ENCODE results near the gene MYH4.

Gene MYH4

GRCh38 chr17:10428781-10429180, 40.6 kb downstream of the MYH4 start:
- H3K79me1 ChIP-seq (replicated peaks; ENCODE audit: low read length, poor library complexity, severe bottlenecking): no peaks in the 10 kb centered on the region
- H2BK120ac ChIP-seq (ENCODE audit: low read depth, low read length): no peak overlapping the region
- H4K8ac ChIP-seq (ENCODE audit: low read length): no peak overlapping the region
- no peak overlapping the region for H3K18ac ChIP-seq (ENCODE audit: low read depth in 1 of 2, low read length in 2 of 2)
- no peak overlapping the region for H3K4me3 ChIP-seq (ENCODE audit: insufficient read depth in 1 of 2, low read depth in 1 of 2, low read length in 2 of 2)
- no peak overlapping the region for H2AK5ac ChIP-seq (ENCODE audit: low read length, severe bottlenecking)
- H3K4me1 ChIP-seq (ENCODE audit: control insufficient read depth, insufficient read depth, low read depth, low read length): no peaks in the 10 kb centered on the region
- H3K27ac ChIP-seq (ENCODE audit: low read length, poor library complexity, severe bottlenecking): no peak overlapping the region
- H3K14ac ChIP-seq (ENCODE audit: low read length in 2 of 2): no peak overlapping the region
- no peak overlapping the region for H4K91ac ChIP-seq (ENCODE audit: low read length)
- no peak overlapping the region for H3K4ac ChIP-seq (ENCODE audit: low read depth in 1 of 2, low read length in 2 of 2)
- H2BK15ac ChIP-seq (ENCODE audit: low read depth, poor library complexity, severe bottlenecking): no peak overlapping the region
- H2BK5ac ChIP-seq (ENCODE audit: low read depth, low read length, poor library complexity, severe bottlenecking): no peak overlapping the region
- H3K27me3 ChIP-seq (ENCODE audit: control insufficient read depth in 1 of 2, insufficient read depth in 1 of 2, low read length in 2 of 2): no peaks in the 10 kb centered on the region
- no peak overlapping the region for H2AFZ ChIP-seq (ENCODE audit: low read depth, low read length)
- no peaks in the 10 kb centered on the region for H3K36me3 ChIP-seq (ENCODE audit: control insufficient read depth in 1 of 2, insufficient read depth in 2 of 2, low read depth in 1 of 2, low read length in 2 of 2)
- H3K9ac ChIP-seq (ENCODE audit: low read length): no peak overlapping the region
- H3K4me2 ChIP-seq (ENCODE audit: low read length, poor library complexity, severe bottlenecking): no peak overlapping the region
- H2BK12ac ChIP-seq (ENCODE audit: low read length in 2 of 2): no peak overlapping the region
- H3K9me3 ChIP-seq (ENCODE audit: control insufficient read depth, low read length): peaks cover 26% of the 10 kb centered on the region
- DNase-seq: no peak
- WGBS: 71% methylated on average over 1 of the region's 2 CpGs
- no peak overlapping the region for H3K23ac ChIP-seq (ENCODE audit: low read length in 2 of 2)

DNA sequence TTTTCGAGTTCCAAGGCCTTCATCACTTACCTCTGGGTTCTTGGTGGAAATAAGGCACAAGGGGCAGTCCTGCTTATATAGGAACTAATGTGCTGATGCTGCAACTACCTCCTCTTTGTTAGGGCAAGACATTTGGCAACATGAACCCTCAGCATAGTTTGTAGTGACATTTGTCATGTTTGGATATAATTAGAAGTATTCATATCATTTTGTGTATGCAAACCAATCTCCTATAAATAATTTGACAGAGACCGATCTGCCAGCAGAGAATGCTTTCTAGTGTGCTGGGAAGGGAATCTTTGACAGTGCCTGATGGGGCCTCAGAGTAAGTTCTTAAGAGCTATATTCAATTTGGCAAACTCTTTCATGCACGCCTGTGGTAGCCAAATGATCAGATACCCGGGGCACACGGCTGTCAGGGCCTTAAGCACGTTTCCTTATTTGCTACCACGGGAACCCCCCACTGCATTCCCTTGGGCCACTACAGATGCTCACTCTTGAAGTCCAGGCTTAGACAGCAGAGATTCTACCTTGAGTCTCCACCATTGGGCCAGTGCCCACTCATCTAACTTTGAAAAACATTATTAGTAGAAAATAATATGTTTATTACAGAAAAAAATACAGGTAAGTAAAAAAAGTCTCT, 47.3 kb downstream of the MYH4 start, which contains the start of gene MYH8:
Gene MYH8, minus strand, starts transcription at position 51 of the 643 bp plus-strand sequence. CDS start 1,723 bp downstream, outside the sequence.
- Histone ChIP-seq H3K4me1 (ENCODE audit: control insufficient read depth, insufficient read depth, low read depth, low read length) (no peaks in the 10 kb centered on the region), H3K79me1 (replicated peaks; ENCODE audit: low read length, poor library complexity, severe bottlenecking) (no peaks in the 10 kb centered on the region), H2BK5ac (ENCODE audit: low read depth, low read length, poor library complexity, severe bottlenecking) (no peak within 1 kb of the TSS), H3K18ac (ENCODE audit: low read depth in 1 of 2, low read length in 2 of 2) (no peak within 1 kb of the TSS), H3K9me3 (ENCODE audit: control insufficient read depth, low read length) (no peaks in the 10 kb centered on the region), H4K91ac (ENCODE audit: low read length) (no peak within 1 kb of the TSS), H3K27ac (ENCODE audit: low read length, poor library complexity, severe bottlenecking) (no peak within 1 kb of the TSS), H3K14ac (ENCODE audit: low read length in 2 of 2) (no peak within 1 kb of the TSS), H2AFZ (ENCODE audit: low read depth, low read length) (no peak within 1 kb of the TSS), H3K4me3 (ENCODE audit: insufficient read depth in 1 of 2, low read depth in 1 of 2, low read length in 2 of 2) (no peak within 1 kb of the TSS), H3K4ac (ENCODE audit: low read depth in 1 of 2, low read length in 2 of 2) (no peak within 1 kb of the TSS), H2AK5ac (ENCODE audit: low read length, severe bottlenecking) (no peak within 1 kb of the TSS), H3K4me2 (ENCODE audit: low read length, poor library complexity, severe bottlenecking) (no peak within 1 kb of the TSS), H2BK120ac (ENCODE audit: low read depth, low read length) (no peak within 1 kb of the TSS), H3K36me3 (ENCODE audit: control insufficient read depth in 1 of 2, insufficient read depth in 2 of 2, low read depth in 1 of 2, low read length in 2 of 2) (no peaks in the 10 kb centered on the region), H2BK15ac (ENCODE audit: low read depth, poor library complexity, severe bottlenecking) (no peak within 1 kb of the TSS), H2BK12ac (ENCODE audit: low read length in 2 of 2) (no peak within 1 kb of the TSS), H3K27me3 (ENCODE audit: control insufficient read depth in 1 of 2, insufficient read depth in 1 of 2, low read length in 2 of 2) (no peaks in the 10 kb centered on the region), H3K9ac (ENCODE audit: low read length) (no peak within 1 kb of the TSS), H4K8ac (ENCODE audit: low read length) (no peak within 1 kb of the TSS), H3K23ac (ENCODE audit: low read length in 2 of 2) (no peak within 1 kb of the TSS)
- WGBS: 95% methylated on average over 7 of the region's 7 CpGs
- DNase-seq: no peak

- H3K9me3 ChIP-seq (ENCODE audit: control insufficient read depth, low read length): no peaks in the 10 kb centered on the region
- H4K91ac ChIP-seq (ENCODE audit: low read length): no peak overlapping the region
- H3K23ac ChIP-seq (ENCODE audit: low read length in 2 of 2): no peak overlapping the region
- H2BK5ac ChIP-seq (ENCODE audit: low read depth, low read length, poor library complexity, severe bottlenecking): no peak overlapping the region
- no peak overlapping the region for H2BK120ac ChIP-seq (ENCODE audit: low read depth, low read length)
- no peak overlapping the region for H2AFZ ChIP-seq (ENCODE audit: low read depth, low read length)
- H2BK15ac ChIP-seq (ENCODE audit: low read depth, poor library complexity, severe bottlenecking): no peak overlapping the region
- no peak overlapping the region for H3K4me2 ChIP-seq (ENCODE audit: low read length, poor library complexity, severe bottlenecking)
- no peak overlapping the region for H3K14ac ChIP-seq (ENCODE audit: low read length in 2 of 2)
- no peak overlapping the region for H3K4me3 ChIP-seq (ENCODE audit: insufficient read depth in 1 of 2, low read depth in 1 of 2, low read length in 2 of 2)
- no peak overlapping the region for H3K4ac ChIP-seq (ENCODE audit: low read depth in 1 of 2, low read length in 2 of 2)
- no peak overlapping the region for H4K8ac ChIP-seq (ENCODE audit: low read length)
- H3K79me1 ChIP-seq (replicated peaks; ENCODE audit: low read length, poor library complexity, severe bottlenecking): no peaks in the 10 kb centered on the region
- H3K27me3 ChIP-seq (ENCODE audit: control insufficient read depth in 1 of 2, insufficient read depth in 1 of 2, low read length in 2 of 2): no peaks in the 10 kb centered on the region
- no peak overlapping the region for H3K27ac ChIP-seq (ENCODE audit: low read length, poor library complexity, severe bottlenecking)
- no peak for DNase-seq
- 75% methylated on average over 2 of the region's 2 CpGs for WGBS
- H3K36me3 ChIP-seq (ENCODE audit: control insufficient read depth in 1 of 2, insufficient read depth in 2 of 2, low read depth in 1 of 2, low read length in 2 of 2): no peaks in the 10 kb centered on the region
- no peak overlapping the region for H2BK12ac ChIP-seq (ENCODE audit: low read length in 2 of 2)
- H2AK5ac ChIP-seq (ENCODE audit: low read length, severe bottlenecking): no peak overlapping the region
- no peak overlapping the region for H3K18ac ChIP-seq (ENCODE audit: low read depth in 1 of 2, low read length in 2 of 2)
- no peak overlapping the region for H3K9ac ChIP-seq (ENCODE audit: low read length)
- H3K4me1 ChIP-seq (ENCODE audit: control insufficient read depth, insufficient read depth, low read depth, low read length): no peaks in the 10 kb centered on the region
Measured at GRCh38 chr17:10421211-10421610, 48.1 kb downstream of the MYH4 start.

DNA sequence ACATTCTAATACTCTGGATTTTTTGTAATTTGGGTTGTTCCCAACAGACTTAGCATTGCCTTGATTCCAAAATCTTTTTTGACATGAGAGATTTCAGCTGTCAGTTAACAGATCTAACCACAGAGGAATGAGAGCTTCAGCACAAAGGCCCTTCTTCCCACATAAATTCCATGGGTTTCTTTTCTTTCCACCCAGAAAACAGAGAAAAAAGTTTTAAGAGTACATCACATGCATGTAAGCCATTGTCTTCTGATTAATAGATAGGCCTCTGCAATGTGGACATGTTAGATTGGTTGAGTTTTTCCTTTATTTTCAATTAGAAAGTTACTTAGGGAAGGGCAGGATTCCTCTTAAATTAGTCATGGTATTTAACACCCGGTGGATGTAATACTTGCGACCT, 48.5 kb downstream of the MYH4 start:
- Histone ChIP-seq H2BK12ac (ENCODE audit: low read length in 2 of 2) (no peak overlapping the region), H3K14ac (ENCODE audit: low read length in 2 of 2) (no peak overlapping the region), H3K23ac (ENCODE audit: low read length in 2 of 2) (no peak overlapping the region), H2AK5ac (ENCODE audit: low read length, severe bottlenecking) (no peak overlapping the region), H2BK5ac (ENCODE audit: low read depth, low read length, poor library complexity, severe bottlenecking) (no peak overlapping the region), H3K79me1 (replicated peaks; ENCODE audit: low read length, poor library complexity, severe bottlenecking) (no peaks in the 10 kb centered on the region), H2BK120ac (ENCODE audit: low read depth, low read length) (no peak overlapping the region), H3K4ac (ENCODE audit: low read depth in 1 of 2, low read length in 2 of 2) (no peak overlapping the region), H3K18ac (ENCODE audit: low read depth in 1 of 2, low read length in 2 of 2) (no peak overlapping the region), H3K9ac (ENCODE audit: low read length) (no peak overlapping the region), H3K4me3 (ENCODE audit: insufficient read depth in 1 of 2, low read depth in 1 of 2, low read length in 2 of 2) (no peak overlapping the region), H2AFZ (ENCODE audit: low read depth, low read length) (no peak overlapping the region), H4K8ac (ENCODE audit: low read length) (no peak overlapping the region), H3K27ac (ENCODE audit: low read length, poor library complexity, severe bottlenecking) (no peak overlapping the region), H3K9me3 (ENCODE audit: control insufficient read depth, low read length) (no peaks in the 10 kb centered on the region), H2BK15ac (ENCODE audit: low read depth, poor library complexity, severe bottlenecking) (no peak overlapping the region), H3K27me3 (ENCODE audit: control insufficient read depth in 1 of 2, insufficient read depth in 1 of 2, low read length in 2 of 2) (no peaks in the 10 kb centered on the region), H3K4me1 (ENCODE audit: control insufficient read depth, insufficient read depth, low read depth, low read length) (no peaks in the 10 kb centered on the region), H3K4me2 (ENCODE audit: low read length, poor library complexity, severe bottlenecking) (no peak overlapping the region), H4K91ac (ENCODE audit: low read length) (no peak overlapping the region), H3K36me3 (ENCODE audit: control insufficient read depth in 1 of 2, insufficient read depth in 2 of 2, low read depth in 1 of 2, low read length in 2 of 2) (no peaks in the 10 kb centered on the region)
- WGBS: no CpG with 5 or more reads among the region's 2 CpGs
- no peak for DNase-seq
